ENCODE data around the gene NUDT16.
"Not testable (repeated sequence)": the region's sequence is repeated elsewhere in the genome, so short reads cannot be mapped to it uniquely, and the experiment has no call there.

NUDT16 gene

GRCh38 chr3:131381445-131382291, at the start of gene NUDT16:
NUDT16 (plus strand) TSS chr3:131381774; CDS start chr3:131381805, 31 bp downstream.
- DNase-seq (ENCODE audit: low spot score), result peak; percentile 97

GRCh38 chr3:131338948-131339640, 42.5 kb upstream of the NUDT16 start:
- DNase-seq (ENCODE audit: low spot score), result no peak

DNA sequence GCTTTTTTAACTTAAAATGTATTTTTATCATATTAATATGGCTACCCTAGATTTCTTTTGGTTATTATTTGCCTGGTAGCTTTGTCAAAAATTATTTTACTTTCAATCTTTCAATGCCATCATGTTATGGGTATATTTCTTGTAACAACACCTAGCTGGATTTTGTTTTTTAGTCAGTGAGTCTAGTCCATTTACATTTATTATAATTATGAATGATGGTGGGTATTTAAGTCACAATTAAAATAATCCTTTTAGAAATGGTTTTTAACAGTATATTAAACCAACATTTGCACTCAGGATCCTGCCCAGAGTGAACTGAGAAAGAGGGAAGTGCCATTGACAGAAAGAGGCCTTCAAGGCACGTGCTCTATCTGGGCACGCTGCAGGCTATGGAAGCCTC, 39.8 kb upstream of the NUDT16 start:
- no peak for DNase-seq (ENCODE audit: low spot score)

DNA sequence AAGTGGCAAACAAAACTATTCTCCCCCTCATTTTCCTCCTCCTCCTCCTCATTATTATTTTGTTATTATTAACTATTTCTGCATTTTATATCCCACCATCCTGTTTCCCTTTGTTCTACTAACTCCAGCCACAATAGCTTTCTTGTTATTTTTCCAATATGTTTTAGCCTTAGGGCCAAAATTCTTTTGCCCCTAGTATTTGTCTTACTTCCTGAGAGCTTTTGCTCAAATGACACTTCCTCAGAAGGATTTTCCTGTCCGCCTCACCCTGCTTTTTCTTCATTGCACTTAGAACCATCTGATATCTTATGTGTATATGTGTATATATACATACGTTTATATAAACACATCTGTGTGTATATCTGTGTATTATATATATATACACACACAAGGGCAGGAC, 32.7 kb upstream of the NUDT16 start:
- no peak for DNase-seq (ENCODE audit: low spot score)

GRCh38 chr3:131349454-131349853, 32.1 kb upstream of the NUDT16 start:
- no peak for DNase-seq (ENCODE audit: low spot score)

DNA sequence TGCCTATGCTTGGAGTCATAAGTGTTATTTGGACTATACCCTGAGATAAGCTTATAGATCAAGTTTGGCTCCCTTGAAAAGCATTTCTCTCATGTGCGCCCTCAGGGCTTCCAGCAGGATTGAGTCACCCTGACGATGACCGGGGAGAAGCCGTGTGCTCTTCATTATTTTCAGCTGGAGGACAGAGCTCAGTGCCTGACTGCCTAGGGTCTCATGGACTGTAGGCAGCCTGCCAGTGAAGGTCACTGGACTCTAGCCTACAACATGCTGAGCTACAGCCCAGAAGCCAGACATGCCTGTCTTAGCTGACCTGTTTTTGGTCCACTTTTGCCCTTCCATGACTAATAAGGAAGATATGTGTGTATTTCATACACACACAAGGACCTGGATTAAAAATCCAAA, 31.6 kb upstream of the NUDT16 start:
- DNase-seq (ENCODE audit: low spot score), result no peak

DNA sequence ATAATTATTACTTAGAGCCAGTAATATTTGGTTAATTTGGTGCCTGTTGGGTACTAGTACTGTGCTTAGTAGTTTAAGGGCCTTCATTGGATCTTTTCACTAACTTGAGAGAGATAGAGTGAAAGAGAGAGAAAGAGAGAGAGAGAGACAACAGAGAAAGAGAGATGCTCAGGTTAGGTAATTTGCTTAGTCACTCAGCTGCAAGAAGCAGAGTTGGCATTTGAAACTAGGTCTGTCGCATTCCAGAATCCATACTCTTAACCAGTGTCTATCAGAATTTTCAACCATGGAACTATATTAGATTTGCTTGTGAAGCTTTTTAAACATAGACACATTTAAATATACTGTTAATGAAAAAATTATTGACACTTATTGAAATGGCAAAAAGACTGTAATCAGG, 31.1 kb upstream of the NUDT16 start:
- DNase-seq (ENCODE audit: low spot score), result no peak

DNA sequence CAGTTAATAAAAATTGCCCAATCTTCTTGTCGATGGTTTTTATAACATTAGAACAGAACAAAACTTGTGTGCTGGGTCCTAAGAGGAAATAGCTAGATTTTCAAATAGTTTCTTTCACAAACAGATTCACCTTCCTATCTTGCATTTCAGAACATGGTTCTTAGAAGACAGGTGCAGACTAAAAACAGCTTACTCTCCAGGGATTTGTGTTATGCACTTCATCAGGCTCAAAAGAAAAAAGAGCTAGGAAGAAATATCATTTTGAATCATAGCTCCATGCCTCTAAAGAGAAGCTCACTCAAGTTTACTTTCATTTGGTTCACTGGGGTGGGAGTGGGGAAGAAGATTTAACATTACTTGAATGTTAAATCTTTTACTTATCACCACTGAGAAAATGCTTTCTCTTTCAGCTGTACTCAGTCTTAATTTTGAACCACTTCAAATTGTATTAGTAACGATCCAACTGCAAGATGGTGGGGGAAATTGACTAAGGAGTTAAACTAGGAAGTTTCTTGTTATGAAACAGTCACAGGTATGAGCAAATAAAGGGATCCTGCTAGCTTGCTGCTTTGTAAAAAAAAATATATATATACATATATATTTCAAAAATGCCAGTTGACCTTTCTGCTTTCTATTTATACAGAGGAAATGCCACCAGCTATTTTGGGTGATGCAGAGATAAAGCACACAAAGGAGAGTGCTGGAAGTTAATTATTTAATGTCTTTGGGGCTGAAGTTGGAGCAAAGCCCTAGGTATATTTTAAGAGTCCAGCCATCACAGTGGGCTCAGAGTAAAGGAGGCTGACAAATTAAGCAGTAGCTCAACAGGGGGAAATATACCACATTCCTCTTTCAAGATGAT, 28.3 kb upstream of the NUDT16 start:
- DNase-seq (ENCODE audit: low spot score), result no peak

- DNase-seq (ENCODE audit: low spot score), result no peak
Measured at GRCh38 chr3:131353986-131354385, 27.6 kb upstream of the NUDT16 start.

DNA sequence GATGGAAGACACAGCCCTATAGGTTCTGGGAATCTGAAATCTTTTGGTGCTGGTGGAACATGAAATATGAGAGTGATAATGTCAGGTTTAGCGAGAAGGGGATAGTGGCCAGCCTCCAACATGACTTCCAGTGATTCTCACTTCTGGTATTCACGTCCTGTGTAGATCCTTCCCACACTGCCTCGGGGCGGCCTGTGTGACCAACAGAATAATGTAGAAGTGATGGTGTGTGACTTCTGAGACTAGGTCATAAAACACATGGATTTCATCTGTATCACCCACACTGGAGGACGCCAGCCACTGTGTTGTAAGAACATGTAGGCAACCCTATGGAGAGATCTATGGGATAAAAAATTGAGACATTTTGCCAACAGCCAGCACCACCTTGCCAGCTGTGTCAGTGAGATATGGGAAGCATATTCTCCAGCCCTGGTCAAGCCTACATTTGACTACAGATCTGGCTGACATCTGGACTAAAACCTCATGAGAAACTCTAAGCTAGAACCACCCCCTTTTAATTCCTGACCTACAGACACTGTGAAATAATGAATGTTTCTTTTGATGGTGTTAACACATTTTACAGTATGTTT, 25.5 kb upstream of the NUDT16 start:
- DNase-seq (ENCODE audit: low spot score), result no peak

DNA sequence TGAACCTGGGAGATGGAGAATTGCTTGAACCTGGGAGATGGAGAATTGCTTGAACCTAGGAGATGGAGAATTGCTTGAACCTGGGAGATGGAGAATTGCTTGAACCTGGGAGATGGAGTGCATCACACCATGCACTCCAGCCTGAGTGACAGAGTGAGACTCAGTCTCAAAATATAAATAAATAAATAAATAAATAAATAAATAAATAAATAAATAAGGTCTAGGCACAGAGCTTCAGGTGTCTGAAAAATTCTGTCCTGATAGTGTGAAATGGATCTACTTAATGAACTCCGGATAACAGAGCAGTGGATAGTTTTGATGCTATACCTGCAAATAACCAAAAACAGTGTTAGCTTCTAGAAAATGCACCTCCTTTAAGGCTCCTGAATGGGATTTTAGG, 24.3 kb upstream of the NUDT16 start:
- DNase-seq (ENCODE audit: low spot score), result no peak

- no peak for DNase-seq (ENCODE audit: low spot score)
Measured at GRCh38 chr3:131360191-131360755, 21.3 kb upstream of the NUDT16 start.

DNA sequence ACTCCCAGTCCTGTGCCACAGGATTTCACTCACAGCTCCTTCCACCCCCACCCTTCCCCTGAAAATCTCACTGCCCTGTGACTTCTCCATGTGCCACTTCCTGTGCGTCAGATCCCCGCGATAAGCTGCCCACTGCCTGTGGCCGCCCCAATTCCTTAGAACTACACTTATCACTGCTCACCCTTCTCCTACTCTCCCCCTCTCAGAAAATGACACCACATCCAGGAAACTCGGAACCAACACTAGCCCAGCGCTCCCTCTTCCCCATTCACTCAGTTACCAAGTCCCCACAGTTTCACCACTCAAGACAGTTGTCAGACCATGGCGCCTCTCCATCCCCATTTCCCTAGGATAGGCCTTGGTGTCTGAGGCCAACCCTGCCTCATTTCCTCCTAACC, 20.5 kb upstream of the NUDT16 start:
- DNase-seq (ENCODE audit: low spot score), result not testable (repeated sequence)

DNA sequence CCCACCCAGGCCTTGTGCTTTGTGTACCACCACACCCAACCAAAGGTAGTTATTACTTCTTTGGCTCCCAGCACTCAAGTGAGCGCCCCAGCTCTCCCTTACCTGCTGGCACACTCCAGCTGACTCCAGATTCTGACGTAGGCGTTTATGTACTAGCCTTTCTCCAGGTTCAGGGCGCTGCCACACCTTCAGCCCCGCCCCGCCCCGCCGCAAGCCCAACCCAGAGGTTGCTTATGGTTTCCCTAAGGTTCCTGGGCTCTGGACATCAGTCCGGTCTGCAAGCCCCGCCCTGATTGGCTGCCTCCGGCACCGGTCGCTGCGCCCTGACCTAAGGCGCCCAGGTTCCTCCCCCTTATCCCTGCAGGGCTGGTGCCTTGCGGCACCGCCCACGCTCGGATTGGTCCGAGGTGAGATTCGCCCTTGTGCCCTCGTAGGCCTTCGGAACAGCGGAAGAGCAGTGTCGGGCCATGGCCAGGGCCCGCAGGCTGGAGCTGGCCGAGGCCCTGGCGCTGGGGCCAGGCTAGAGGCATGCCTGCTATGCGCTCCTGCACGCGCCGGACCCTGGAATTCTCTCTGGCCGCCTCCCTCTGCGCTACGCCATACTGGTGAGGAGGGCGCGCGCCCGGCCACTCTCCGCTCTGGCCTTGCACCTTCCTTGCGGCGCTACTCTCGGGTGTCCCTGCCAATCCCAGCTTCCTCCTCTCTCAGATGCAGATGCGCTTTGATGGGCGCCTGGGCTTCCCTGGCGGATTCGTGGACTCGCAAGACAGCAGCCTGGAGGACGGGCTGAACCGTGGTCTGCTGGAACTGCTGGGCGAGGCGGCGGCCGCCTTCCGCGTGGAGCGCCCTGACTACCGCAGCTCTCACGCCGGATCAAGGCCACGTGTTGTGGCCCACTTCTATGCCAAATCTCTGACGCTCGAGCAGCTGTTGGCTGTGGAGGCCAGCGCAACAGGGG, 19.8 kb upstream of the NUDT16 start:
- peak; percentile 20 for DNase-seq (ENCODE audit: low spot score)

DNA sequence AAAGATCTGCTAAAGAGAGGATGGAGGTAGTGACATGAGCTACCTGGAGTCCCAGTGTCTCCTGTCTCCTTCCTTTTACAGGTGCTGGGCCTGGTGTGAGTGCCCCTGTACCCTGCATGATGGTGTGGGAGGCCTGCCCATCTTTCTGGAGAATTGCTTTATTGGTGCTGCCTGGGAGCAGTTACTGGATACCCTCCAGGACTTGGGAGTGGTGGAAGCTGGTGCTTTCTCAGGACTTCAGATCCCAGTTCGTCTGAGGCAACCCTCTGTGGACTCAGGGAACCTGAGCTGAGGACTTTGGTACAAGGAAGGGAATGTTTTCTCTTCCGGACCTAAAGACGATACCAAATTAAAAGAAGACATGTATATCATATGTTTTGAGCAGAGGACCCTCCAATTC, 18.3 kb upstream of the NUDT16 start:
- DNase-seq (ENCODE audit: low spot score), result no peak

- no peak for DNase-seq (ENCODE audit: low spot score)
Measured at GRCh38 chr3:131370935-131371687, 10.5 kb upstream of the NUDT16 start.

- no peak for DNase-seq (ENCODE audit: low spot score)
Measured at GRCh38 chr3:131371688-131372066, 9.9 kb upstream of the NUDT16 start.

DNA sequence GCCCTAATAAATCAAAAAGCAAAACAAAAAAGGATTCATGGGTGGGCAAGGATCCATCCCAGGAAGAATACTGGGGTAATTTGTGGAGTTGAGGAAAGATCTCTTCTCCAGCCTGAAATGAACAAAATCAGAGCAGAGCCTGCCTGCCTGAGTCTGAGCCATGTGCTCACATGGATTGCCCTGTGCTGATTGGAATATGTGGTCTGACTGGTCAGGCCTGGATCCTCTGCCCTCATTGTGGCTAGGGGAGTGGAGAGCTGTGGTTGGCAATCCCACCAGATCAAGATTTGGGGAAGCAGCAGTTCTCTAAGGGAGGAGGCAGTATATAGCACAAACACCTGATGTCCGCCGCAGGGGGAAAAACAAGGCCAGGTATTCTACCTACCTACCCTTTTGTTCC, 6.8 kb upstream of the NUDT16 start:
- no peak for DNase-seq (ENCODE audit: low spot score)

DNA sequence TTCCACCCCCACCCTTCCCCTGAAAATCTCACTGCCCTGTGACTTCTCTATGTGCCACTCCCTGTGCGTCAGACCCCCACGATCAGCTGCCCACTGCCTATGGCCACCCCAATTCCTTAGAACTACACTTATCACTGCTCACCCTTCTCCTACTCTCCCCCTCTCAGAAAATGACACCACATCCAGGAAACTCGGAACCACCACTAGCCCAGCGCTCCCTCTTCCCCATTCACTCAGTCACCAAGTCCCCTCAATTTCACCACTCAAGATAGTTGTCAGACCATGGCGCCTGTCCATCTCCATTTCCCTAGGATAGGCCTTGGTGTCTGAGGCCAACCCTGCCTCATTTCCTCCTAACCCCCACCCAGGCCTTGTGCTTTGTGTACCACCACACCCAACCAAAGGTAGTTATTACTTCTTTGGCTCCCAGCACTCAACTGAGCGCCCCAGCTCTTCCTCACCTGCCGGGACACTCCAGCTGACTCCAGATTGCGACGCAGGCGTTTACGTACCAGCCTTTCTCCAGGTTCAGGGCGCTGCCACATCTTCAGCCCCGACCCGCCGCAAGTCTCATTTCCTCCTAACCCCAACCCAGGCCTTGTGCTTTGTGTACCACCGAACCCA, 641 bp upstream of the NUDT16 start:
- not testable (repeated sequence) for DNase-seq (ENCODE audit: low spot score)

Measured in CD4-positive, alpha-beta T cell treated with Interleukin-15 for 4 hours (primary cell).